Measurements from ENCODE around the gene ANKRD10.

Gene ANKRD10

GRCh38 chr13:110868720-110869119 is 46.1 kb downstream of the ANKRD10 start:
- DNase-seq (ENCODE audit: low spot score), result no peak
- TF ChIP-seq, protein P1, sequence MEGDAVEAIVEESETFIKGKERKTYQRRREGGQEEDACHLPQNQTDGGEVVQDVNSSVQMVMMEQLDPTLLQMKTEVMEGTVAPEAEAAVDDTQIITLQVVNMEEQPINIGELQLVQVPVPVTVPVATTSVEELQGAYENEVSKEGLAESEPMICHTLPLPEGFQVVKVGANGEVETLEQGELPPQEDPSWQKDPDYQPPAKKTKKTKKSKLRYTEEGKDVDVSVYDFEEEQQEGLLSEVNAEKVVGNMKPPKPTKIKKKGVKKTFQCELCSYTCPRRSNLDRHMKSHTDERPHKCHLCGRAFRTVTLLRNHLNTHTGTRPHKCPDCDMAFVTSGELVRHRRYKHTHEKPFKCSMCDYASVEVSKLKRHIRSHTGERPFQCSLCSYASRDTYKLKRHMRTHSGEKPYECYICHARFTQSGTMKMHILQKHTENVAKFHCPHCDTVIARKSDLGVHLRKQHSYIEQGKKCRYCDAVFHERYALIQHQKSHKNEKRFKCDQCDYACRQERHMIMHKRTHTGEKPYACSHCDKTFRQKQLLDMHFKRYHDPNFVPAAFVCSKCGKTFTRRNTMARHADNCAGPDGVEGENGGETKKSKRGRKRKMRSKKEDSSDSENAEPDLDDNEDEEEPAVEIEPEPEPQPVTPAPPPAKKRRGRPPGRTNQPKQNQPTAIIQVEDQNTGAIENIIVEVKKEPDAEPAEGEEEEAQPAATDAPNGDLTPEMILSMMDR (IDR thresholded peaks at IDR 0.05; ENCODE audit: extremely low read depth, insufficient read depth, missing control alignments), result no peak
- in situ Hi-C loops (cut with MboI; ENCODE audit: low pct_unique_long_range_greater_than_20kb, low sequenced_read_pairs, unreplicated experiment), result no loop called here

DNA sequence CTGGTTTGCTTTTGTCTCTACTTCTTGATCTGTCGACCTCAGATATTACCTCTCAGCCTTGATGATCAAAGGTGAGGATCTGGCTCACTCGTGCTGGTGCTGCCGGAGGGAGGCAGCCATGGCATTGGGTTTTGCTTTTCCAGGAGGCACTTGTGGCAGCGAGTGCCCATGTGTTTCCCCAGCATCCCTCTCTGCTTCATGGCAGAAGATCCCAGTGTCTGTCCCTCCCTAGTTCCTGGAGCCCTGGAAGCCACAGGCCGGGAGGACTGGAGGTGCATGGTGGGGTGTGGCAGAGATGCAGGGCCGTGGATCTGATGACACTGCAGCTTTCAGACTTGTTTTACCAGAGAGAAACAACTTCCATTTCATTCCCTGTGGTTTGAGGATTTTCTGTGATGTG is 47.5 kb downstream of the ANKRD10 start:
- TF ChIP-seq, protein P1 (IDR thresholded peaks at IDR 0.05; ENCODE audit: extremely low read depth, insufficient read depth, missing control alignments), result no peak
- DNase-seq (ENCODE audit: low spot score), result no peak
- in situ Hi-C loops (cut with MboI; ENCODE audit: low pct_unique_long_range_greater_than_20kb, low sequenced_read_pairs, unreplicated experiment), result no loop called here

- in situ Hi-C loops (cut with MboI; ENCODE audit: low pct_unique_long_range_greater_than_20kb, low sequenced_read_pairs, unreplicated experiment), result no loop called here
- TF ChIP-seq, protein P1 (IDR thresholded peaks at IDR 0.05; ENCODE audit: extremely low read depth, insufficient read depth, missing control alignments), result no peak
- DNase-seq (ENCODE audit: low spot score), result no peak
These were observed 48.2 kb downstream of the ANKRD10 start for GRCh38 chr13:110866491-110867170.

GRCh38 chr13:110863685-110864084 is 51.2 kb downstream of the ANKRD10 start:
- in situ Hi-C loops (cut with MboI; ENCODE audit: low pct_unique_long_range_greater_than_20kb, low sequenced_read_pairs, unreplicated experiment), result no loop called here

GRCh38 chr13:110860983-110861382 is 53.9 kb downstream of the ANKRD10 start:
- TF ChIP-seq, protein P1 (IDR thresholded peaks at IDR 0.05; ENCODE audit: extremely low read depth, insufficient read depth, missing control alignments), result no peak
- in situ Hi-C loops (cut with MboI; ENCODE audit: low pct_unique_long_range_greater_than_20kb, low sequenced_read_pairs, unreplicated experiment), result no loop called here
- DNase-seq (ENCODE audit: low spot score), result no peak

More at GRCh38 chr13:110863685-110864084, 51.2 kb downstream of the ANKRD10 start:
- DNase-seq (ENCODE audit: low spot score), result no peak
- TF ChIP-seq, protein P1 (IDR thresholded peaks at IDR 0.05; ENCODE audit: extremely low read depth, insufficient read depth, missing control alignments), result no peak

DNA sequence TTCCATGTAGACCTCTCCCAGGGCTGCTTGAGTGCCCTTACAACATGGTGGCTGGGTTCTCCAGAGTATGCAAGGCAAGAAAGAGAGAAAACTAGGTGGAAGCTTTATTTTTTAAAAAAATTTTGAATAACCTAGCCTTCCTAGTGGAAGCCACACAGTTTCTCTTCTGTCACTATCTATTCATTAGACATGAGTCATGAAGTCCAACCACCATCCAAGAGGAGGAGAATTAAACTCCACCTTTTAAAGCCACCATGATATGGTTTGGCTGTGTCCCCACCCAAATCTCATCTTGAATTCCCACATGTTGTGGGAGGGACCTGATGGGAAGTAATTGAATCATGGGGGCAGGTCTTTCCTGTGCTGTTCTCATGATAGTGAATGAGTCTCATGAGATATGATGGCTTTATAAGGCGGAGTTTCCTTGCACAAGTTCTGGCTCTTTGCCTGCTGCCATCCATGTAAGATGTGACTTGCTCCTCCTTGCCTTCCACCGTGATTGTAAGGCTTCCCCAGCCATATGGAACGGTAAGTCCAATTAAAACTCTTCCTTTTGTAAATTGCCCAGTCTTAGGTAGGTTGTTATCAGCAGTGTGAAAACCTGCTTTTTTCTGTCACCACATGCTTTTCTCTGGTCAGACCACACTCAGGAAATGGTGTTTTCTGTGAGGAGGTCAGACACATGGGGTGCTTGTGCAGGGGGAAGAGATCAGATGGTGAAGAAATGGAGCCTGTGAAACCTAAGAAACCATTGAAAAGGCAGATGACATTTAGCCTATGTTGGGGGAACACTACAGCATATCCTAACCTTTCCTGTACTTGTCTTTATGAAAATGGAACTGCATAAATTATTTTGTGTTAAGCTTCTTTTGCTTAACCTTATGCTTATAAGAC is 57.7 kb downstream of the ANKRD10 start:
- no peak for DNase-seq (ENCODE audit: low spot score)
- TF ChIP-seq, protein P1 (IDR thresholded peaks at IDR 0.05; ENCODE audit: extremely low read depth, insufficient read depth, missing control alignments), result no peak
- in situ Hi-C loops (cut with MboI; ENCODE audit: low pct_unique_long_range_greater_than_20kb, low sequenced_read_pairs, unreplicated experiment), result no loop called here
